ENCODE results near the gene ZNF394.
"Not testable (repeated sequence)": the region's sequence is repeated elsewhere in the genome, so short reads cannot be mapped to it uniquely, and the experiment has no call there.

The ZNF394 gene

DNA sequence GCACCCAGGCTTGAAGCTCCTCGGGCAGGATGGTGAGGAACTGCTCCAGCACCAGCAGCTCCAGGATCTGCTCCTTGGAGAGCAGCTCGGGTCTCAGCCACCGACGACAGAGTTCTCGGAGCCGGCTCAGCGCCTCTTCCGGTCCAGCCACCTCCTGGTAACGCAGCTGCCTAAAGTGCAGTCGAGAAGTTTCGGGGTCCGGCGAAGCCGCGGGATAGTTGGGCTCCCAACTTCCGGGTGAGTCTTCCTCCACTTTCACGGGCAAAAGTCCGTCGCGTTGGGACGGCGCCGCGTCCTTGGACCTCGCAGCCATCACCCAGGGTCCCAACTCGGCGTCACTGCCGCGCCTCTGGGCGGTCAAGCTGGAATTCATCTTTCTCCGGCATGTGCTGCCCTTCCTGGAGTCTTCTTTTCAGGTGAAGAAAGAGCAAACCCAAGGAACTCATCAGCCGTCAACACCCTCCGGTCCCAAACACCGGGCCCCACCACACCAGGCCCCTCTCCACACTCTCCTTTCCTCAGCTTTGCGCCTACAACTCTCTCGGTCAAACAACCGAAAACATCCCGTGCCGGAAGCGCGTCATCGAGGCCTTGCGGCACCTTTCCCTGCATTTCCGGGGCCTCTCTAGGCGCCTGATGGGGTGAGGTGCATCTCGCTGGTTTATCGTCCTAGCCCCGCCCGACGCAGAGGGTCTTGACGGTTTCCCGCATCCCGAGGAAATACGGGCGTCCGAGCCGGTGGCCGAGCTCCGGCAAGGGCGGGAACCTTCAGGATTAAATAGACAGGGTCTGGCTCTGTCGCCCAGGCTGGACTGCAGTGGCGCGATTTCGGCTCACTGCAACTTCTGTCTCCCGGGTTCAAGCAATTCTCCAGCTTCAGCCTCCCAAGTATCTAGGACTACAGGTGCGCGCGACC lies at the start of gene ZNF394:
ZNF394 (minus strand) TSS at position 561 of the 916 bp plus-strand sequence; CDS start at position 373, 188 bp downstream.
- peak within 1 kb of the TSS; percentile 99 for H3K4me3 ChIP-seq (replicated peaks; ENCODE audit: low read depth, low read length)

DNA sequence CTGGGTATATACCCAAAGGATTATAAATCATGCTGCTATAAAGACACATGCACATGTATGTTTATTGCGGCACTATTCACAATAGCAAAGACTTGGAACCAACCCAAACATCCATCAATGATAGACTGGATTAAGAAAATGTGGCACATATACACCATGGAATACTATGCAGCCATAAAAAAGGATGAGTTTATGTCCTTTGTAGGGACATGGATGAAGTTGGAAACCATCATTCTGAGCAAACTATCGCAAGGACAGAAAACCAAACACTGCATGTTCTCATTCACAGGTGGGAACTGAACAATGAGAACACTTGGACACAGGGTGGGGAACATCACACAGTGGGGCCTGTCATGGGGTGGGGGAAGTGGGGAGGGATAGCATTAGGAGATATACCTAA lies 49.5 kb upstream of the ZNF394 start:
- DNase-seq (ENCODE audit: low read depth); H3K4me3 ChIP-seq (replicated peaks; ENCODE audit: low read depth, low read length): not testable (repeated sequence)

More for the DNA sequence above, at the start of gene ZNF394:
- TF ChIP-seq, protein P1, sequence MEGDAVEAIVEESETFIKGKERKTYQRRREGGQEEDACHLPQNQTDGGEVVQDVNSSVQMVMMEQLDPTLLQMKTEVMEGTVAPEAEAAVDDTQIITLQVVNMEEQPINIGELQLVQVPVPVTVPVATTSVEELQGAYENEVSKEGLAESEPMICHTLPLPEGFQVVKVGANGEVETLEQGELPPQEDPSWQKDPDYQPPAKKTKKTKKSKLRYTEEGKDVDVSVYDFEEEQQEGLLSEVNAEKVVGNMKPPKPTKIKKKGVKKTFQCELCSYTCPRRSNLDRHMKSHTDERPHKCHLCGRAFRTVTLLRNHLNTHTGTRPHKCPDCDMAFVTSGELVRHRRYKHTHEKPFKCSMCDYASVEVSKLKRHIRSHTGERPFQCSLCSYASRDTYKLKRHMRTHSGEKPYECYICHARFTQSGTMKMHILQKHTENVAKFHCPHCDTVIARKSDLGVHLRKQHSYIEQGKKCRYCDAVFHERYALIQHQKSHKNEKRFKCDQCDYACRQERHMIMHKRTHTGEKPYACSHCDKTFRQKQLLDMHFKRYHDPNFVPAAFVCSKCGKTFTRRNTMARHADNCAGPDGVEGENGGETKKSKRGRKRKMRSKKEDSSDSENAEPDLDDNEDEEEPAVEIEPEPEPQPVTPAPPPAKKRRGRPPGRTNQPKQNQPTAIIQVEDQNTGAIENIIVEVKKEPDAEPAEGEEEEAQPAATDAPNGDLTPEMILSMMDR (IDR thresholded peaks at IDR 0.05; ENCODE audit: low read length, missing control alignments), result no peak
- peak; percentile 94 for DNase-seq (ENCODE audit: low read depth)

DNA sequence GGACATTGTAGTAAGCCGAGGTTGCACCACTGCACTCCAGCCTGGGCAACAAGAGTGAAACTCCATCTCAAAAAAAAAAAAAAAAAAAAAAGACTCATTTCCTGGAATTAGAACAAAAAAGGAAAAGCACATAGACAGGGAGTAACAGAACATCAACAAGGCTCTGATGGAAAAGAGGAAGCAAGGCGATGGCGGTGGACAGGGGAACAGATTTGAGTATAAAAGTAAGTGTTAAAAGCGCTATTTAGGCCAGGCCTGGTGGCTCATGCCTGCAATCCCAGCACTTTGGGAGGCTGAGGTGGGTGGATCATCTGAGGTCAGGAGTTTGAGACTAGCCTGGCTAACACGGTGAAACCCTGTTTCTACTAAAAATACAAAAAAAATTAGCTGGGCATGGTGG lies 45.2 kb upstream of the ZNF394 start:
- H3K4me3 ChIP-seq (replicated peaks; ENCODE audit: low read depth, low read length); DNase-seq (ENCODE audit: low read depth): not testable (repeated sequence)

DNA sequence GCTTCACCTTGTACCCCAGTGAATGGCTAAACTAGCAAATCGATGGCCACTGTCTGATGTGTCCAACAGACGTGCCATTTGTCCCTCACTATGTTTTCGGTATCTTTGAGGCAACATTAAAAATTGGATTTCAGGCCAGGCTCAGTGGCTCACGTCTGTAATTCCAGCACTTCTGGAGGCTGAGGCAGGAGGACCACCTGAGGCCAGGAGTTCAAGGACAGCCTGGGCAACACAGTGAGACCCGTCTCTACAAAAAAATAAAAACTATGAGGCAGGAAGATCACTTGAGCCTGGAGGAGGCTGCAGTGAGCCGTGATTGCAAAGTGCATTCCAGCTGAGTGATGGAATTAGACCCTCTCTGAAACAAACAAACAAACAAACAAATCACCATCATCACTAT lies 43.8 kb upstream of the ZNF394 start:
- TF ChIP-seq, protein P1 (IDR thresholded peaks at IDR 0.05; ENCODE audit: low read length, missing control alignments), result no peak
- no peak overlapping the region for H3K4me3 ChIP-seq (replicated peaks; ENCODE audit: low read depth, low read length)
- no peak for DNase-seq (ENCODE audit: low read depth)

DNA sequence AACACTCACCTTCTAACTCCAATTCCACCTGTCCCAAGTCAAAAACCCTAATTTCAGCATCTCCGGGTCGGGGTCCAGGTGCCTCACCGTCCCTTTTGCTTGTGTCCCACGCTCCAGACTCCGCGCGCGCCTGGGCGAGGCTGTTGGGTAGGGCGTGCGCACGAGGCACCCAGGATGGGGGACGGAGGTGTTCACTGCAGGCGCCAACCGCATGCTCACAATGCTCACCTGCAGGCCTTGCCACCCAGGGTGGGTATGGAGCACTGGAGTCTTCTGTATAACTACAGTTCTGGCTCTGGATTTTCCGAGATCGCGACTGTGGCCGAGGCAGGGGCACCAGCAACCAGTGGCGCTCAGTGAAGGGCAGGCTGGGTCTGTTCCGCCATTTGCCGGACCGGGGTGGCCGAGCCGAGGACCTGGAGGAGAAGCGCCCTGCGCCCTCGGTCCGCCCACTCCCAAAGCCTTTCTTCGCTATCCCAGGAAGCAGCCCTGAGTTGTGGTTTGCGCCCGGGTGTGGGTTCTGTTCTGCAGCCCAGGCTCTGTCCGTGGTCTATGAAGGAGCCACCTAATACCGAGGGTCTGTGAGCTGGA lies 43.1 kb upstream of the ZNF394 start:
- no peak overlapping the region for H3K4me3 ChIP-seq (replicated peaks; ENCODE audit: low read depth, low read length)
- DNase-seq (ENCODE audit: low read depth), result no peak
- TF ChIP-seq, protein P1 (IDR thresholded peaks at IDR 0.05; ENCODE audit: low read length, missing control alignments), result no peak

DNA sequence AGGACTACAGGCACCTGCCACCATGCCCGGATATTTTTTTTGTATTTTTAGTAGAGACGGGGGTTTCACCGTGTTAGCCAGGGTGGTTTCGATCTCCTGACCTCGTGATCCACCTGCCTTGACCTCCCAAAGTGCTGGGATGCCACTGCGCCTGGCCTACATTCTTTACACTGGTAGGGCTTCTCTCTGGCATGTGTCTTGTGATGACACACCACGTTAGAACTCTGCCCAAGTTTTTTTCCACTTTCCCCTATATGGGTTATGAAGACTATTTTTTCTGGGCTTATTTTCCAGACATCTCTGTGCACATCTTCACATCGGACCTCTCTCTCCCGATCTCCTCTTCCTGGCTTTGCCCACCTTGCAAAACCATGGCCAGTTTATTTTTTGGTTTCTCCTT lies 41.1 kb upstream of the ZNF394 start:
- TF ChIP-seq, protein P1 (IDR thresholded peaks at IDR 0.05; ENCODE audit: low read length, missing control alignments), result no peak
- no peak overlapping the region for H3K4me3 ChIP-seq (replicated peaks; ENCODE audit: low read depth, low read length)
- DNase-seq (ENCODE audit: low read depth), result no peak

DNA sequence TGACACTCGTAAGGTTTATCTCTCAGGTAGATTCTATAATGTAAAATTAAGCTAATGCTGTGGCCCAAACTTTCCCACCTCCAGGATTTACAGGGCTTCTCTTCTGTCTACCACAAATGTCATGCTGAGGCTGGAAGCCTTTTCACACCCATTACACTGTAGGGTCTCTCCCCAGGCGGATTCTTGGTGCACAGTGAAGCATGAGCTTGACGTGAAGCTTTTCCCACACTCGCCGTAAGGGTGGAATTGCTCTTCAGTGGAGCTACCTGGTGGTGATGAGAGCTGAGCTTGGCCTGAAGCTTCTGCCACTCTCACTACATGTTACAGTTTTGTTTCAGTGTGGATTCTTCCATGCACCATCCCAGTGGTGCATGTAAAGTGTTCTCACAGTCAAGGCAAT lies 40.5 kb upstream of the ZNF394 start:
- no peak for DNase-seq (ENCODE audit: low read depth)
- no peak overlapping the region for H3K4me3 ChIP-seq (replicated peaks; ENCODE audit: low read depth, low read length)
- TF ChIP-seq, protein P1 (IDR thresholded peaks at IDR 0.05; ENCODE audit: low read length, missing control alignments), result no peak

All from fibroblast of pulmonary artery (primary cell).